ENCODE results near the gene FKTN. TPM values are rescaled to one million over a fixed set of nuclear protein-coding genes. Genes with fewer than 3 reads are reported as not detected.

The FKTN gene
- total and polyA plus RNA-seq, 9 of the 15 experiments (the other 6 are each of a cell fraction or from before 2014, with no cell fraction given) = 5.4 to 16.3 (median 10.4) TPM

- no peak for TF ChIP-seq ZNF407 (IDR thresholded peaks at IDR 0.05; ENCODE audit: low read depth)
- no peak for TF ChIP-seq STAT5A (IDR thresholded peaks at IDR 0.05; ENCODE audit: borderline replicate concordance, low read length)
- no peak for TF ChIP-seq FOXK1 (CRISPR knock-in tag; IDR thresholded peaks at IDR 0.05; ENCODE audit: borderline replicate concordance)
- no peak for TF ChIP-seq NCOA2 (IDR thresholded peaks at IDR 0.05; ENCODE audit: partially characterized antibody in 2 of 2)
- peak; percentile 87 for TF ChIP-seq RBBP5 (IDR thresholded peaks at IDR 0.05; ENCODE audit: borderline replicate concordance, insufficient read depth, low read length, poor library complexity, severe bottlenecking)
- TF ChIP-seq ZFP1 (CRISPR knock-in tag; IDR thresholded peaks at IDR 0.05) = no peak
- TF ChIP-seq ZNF184 (CRISPR knock-in tag; IDR thresholded peaks at IDR 0.05) = no peak
- no peak for TF ChIP-seq FUS (optimal IDR thresholded peaks at IDR 0.05; ENCODE audit: low read depth, low read length)
- no peak for TF ChIP-seq ZFP30 (CRISPR knock-in tag; IDR thresholded peaks at IDR 0.05; ENCODE audit: borderline replicate concordance)
- TF ChIP-seq JUND (IDR thresholded peaks at IDR 0.05; ENCODE audit: borderline replicate concordance, low read depth, low read length) = peak; percentile 59
- TF ChIP-seq JUND (tag; IDR thresholded peaks at IDR 0.05; ENCODE audit: borderline replicate concordance, low read depth, low read length) = no peak; the same call in 2 of the 3 replicates
- 0 out of 2 replicates have a peak, but pooled peaks have one; percentile 17 for TF ChIP-seq SMAD4 (CRISPR knock-in tag; conservative IDR thresholded peaks at IDR 0.05)
- no peak for TF ChIP-seq U2AF1 (optimal IDR thresholded peaks at IDR 0.05; ENCODE audit: low read depth, low read length)
- TF ChIP-seq STAT6 (CRISPR knock-in tag; IDR thresholded peaks at IDR 0.05) = no peak
- peak; percentile 61; the same call in 1 of the 2 replicates for TF ChIP-seq SOX6 (IDR thresholded peaks at IDR 0.05)
Observed at GRCh38 chr9:105557804-105558610, at the start of gene FKTN (continued).
